Endometrium (tissue), 2 donors: ENCODE data around the gene PPWD1.

Source experiments
- FAIRE-seq: peaks from 2 replicates; lab custom pipeline; 2012; peaks lifted over from hg19 to GRCh38; lab: Jason Lieb, UNC
- donor health status: control.
- donor health status: control.

Gene PPWD1

DNA sequence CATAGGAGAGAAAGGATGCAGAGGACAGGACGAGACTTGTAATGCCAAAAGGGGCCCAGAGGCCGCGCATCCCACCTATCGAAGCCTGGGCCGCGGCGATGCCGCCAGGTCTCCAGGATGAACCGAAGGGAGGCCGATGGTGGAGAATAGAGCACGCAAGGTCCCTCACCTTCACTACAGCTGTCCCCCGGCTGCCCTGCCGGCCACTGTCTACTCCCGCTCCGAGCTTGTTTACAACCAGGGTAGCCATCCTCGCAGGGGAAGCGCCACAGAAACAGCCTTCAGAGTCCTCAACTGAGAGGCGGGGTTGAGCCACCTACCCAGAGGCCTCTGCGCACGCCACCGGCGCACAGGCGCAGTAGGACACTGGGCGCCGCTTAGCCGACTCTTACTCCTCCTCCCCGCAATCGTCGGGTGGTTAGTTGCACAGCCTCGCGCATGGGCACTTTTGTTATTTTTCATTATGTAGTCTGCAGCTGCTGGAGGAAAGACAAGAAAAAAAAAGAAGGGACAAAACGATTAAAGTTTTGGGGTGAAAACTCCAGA lies 61.0 kb downstream of the PPWD1 start, which contains the start of gene TRIM23:
Gene TRIM23, minus strand, starts transcription at position 309 of the 546 bp plus-strand sequence. Its CDS starts 59 bp downstream, at position 250.
- peak; percentile 64 for FAIRE-seq

GRCh38 chr5:65624571-65625555 lies 61.8 kb downstream of the PPWD1 start, which contains the start of the genes SHLD3 and TRAPPC13:
TSS of gene SHLD3 (plus strand) at chr5:65625027. CDS start at chr5:65629588, 4,561 bp downstream.
TSS of gene TRAPPC13 (plus strand) at chr5:65625027. CDS start at chr5:65625061, 34 bp downstream.
- FAIRE-seq: peak; percentile 4

GRCh38 chr5:65625743-65626142 lies 62.6 kb downstream of the PPWD1 start:
- no peak for FAIRE-seq

- no peak for FAIRE-seq
Measured at GRCh38 chr5:65630981-65631380, 67.9 kb downstream of the PPWD1 start.
